ENCODE data around the gene LYPLA2.
"Not testable (repeated sequence)": the region's sequence is repeated elsewhere in the genome, so short reads cannot be mapped to it uniquely, and the experiment has no call there.

Gene LYPLA2

GRCh38 chr1:23799570-23800399, 8.8 kb downstream of the LYPLA2 start:
- DNase-seq (ENCODE audit: low read depth in 3 of 3, low spot score in 1 of 3) = no peak

- DNase-seq (ENCODE audit: low read depth in 3 of 3, low spot score in 1 of 3) = peak; percentile 91 to 97 (median 92)
These were observed 9.7 kb downstream of the LYPLA2 start, which contains the start of gene GALE for GRCh38 chr1:23800400-23801337. TSS of gene GALE (minus strand) at chr1:23800754. CDS start at chr1:23799007, 1,747 bp downstream.

DNA sequence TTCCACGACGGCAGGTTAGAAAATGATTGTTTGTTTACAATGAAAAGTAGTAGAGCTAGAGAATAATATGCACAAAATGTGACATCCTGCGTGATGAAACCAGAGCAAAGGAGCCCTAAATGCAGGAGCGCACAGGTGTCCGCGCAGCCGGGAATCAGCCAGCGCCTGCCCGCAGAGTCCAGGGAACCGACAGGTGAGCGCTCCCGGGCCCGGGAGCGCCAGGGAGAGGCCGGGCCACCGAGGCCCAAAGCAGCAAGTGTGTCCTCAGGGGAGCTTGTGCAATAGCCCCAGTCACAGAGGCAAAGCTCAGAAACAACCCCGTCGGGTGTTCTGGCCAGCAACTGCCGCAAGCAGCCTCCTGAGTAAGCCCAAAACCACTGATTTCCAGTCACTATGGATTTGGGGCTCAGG, 10.4 kb downstream of the LYPLA2 start:
- DNase-seq (ENCODE audit: low read depth in 3 of 3, low spot score in 1 of 3) = no peak

DNA sequence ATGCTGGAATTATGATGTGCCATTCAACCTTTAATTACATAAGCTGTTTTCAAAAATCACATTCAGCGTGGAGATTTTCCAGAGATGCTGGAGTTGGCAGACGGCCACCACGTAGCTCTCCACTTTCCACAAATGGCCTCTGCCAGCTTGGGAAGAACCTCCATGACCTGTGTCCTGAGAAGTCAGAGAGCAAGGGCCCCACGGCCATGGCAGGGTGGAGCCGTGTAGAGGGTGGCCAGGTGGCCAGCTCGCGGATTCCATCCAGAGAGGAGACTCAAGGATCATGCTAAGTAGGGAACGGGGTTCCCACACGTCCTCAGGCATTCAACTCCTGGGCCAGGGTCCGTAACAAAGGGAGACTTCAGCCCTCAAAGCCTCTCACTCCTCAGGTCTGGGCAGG, 10.9 kb downstream of the LYPLA2 start:
- no peak for DNase-seq (ENCODE audit: low read depth in 3 of 3, low spot score in 1 of 3)

- DNase-seq (ENCODE audit: low read depth in 3 of 3, low spot score in 1 of 3) = not testable (repeated sequence)
These were observed 11.9 kb downstream of the LYPLA2 start for GRCh38 chr1:23802809-23803342.

GRCh38 chr1:23803674-23804073, 12.7 kb downstream of the LYPLA2 start:
- no peak for DNase-seq (ENCODE audit: low read depth in 3 of 3, low spot score in 1 of 3)

GRCh38 chr1:23804183-23804835, 13.4 kb downstream of the LYPLA2 start:
- DNase-seq (ENCODE audit: low read depth in 3 of 3, low spot score in 1 of 3) = no peak

GRCh38 chr1:23805025-23805424, 14.1 kb downstream of the LYPLA2 start:
- no peak for DNase-seq (ENCODE audit: low read depth in 3 of 3, low spot score in 1 of 3)

DNA sequence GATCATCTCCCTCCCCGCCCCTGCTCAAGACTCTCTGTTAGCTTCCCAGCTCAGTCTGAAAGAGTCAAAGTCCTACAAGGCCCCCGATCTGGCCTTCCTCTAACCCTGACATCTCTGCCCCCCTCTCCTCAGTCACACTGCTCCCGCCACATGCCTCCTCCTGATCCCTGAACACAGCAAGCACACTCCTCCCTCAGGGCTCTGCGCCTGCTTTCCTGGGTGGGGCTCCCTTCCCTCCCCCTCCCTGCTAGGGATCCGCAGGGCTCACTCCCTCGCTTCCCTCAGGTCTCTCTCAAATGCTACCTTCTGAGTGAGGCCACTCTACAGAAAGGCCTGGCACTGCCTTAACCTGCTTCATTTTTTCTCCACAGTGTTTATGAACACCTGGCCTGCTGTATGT, 15.3 kb downstream of the LYPLA2 start:
- no peak for DNase-seq (ENCODE audit: low read depth in 3 of 3, low spot score in 1 of 3)

- DNase-seq (ENCODE audit: low read depth in 3 of 3, low spot score in 1 of 3) = no peak
These were observed 16.5 kb downstream of the LYPLA2 start for GRCh38 chr1:23807453-23807852.

DNA sequence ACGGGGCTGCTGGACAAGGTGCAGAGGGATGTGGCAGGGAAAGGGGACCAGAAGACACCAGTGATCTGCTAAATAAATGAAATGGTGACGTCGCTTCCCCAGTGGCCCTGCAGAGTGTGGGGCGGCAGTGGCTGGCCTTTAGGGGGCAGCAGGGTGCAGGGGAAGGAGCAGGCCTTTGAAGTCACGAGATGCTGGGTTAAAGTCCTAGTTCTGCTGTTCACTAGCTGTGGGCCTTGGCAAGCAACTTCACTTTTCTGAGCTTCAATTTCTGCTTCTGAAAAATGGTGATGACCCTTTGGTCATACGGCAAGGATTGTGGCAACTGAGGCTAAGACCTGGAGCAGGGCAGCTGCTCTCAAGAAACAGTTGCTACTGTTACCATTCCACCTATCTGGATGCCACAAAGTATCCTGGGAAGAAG, 18.8 kb downstream of the LYPLA2 start:
- DNase-seq (ENCODE audit: low read depth in 3 of 3, low spot score in 1 of 3) = peak; percentile 59 to 65 (median 60)

DNA sequence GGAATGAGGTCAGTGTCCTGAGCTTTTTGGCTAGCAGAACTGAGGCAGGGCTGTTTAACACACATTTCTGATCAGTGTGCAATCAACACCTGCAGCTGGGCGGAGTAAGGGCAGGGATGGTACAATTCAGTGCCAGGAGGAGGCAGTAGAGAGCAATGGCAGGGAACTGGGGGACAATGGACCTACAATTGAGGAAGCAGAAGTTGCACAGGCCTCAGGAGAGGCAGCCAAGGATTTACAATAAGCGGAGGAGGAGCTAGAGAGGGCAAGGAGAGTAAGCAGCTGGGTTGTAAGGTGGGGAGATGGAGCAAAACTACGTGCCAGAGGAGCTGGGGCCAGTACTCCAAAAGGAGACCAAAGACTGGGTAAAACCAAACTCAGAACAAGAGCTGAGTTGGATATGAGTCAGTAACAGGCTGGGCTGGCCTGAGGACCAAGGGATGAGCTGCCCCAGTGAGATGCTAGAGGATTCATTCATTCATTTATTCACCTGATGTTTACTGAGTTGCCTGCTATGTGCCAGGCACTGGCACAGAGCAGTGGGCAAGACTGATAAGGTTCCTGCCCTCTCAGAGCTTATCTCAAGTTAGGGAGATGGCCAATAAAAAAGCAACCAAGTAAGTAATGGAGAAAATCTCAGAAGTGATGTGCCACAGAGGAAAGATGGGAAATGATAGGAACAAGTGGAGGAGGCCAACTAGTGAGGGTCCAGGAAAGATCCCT, 20.0 kb downstream of the LYPLA2 start:
- peak in 1 of 3 donors; percentile 19 for DNase-seq (ENCODE audit: low read depth in 3 of 3, low spot score in 1 of 3)

- no peak for DNase-seq (ENCODE audit: low read depth in 3 of 3, low spot score in 1 of 3)
These were observed 23.1 kb downstream of the LYPLA2 start for GRCh38 chr1:23814016-23814415.

- DNase-seq (ENCODE audit: low read depth in 3 of 3, low spot score in 1 of 3) = no peak
These were observed 25.4 kb downstream of the LYPLA2 start for GRCh38 chr1:23816361-23816760.

DNA sequence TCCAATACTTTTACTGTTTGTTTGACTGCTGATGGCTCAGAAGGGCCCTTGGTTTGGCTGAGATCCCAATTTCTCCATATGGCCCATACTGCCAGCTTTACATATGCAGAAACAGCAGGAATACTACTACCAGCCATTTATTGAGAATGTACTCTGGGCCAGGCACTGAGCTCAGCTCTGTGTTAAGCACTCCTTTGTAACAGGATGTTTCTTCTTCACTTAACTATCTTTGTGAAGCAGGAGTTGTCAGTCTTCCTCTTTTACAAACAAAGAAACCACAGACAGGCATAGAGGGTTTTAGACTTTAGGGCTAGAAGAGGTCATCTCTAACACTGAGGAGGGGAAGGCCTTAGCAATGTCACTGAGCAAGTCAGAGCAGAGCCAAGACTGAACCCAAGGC, 26.0 kb downstream of the LYPLA2 start:
- no peak for DNase-seq (ENCODE audit: low read depth in 3 of 3, low spot score in 1 of 3)

DNA sequence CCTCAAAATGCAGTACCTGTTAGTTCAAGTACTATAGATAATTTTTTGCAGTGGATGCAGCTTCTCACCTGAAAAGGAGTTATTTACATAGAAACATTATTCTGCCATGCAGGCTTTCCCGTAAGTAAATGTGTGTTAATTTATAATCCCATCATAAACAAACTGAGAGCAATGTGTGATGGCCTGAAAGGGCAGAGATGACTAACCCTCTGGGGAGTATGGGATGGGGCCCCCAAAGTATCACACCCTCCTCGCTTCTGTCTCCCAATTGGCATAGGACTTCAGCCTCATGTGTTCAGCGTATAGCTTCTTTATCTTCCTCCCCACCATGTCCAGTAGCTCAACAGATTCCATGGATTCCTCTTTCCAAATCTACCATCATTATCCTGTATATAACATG, 26.7 kb downstream of the LYPLA2 start:
- no peak for DNase-seq (ENCODE audit: low read depth in 3 of 3, low spot score in 1 of 3)

- DNase-seq (ENCODE audit: low read depth in 3 of 3, low spot score in 1 of 3) = no peak
These were observed 32.8 kb downstream of the LYPLA2 start for GRCh38 chr1:23823767-23824166.

DNA sequence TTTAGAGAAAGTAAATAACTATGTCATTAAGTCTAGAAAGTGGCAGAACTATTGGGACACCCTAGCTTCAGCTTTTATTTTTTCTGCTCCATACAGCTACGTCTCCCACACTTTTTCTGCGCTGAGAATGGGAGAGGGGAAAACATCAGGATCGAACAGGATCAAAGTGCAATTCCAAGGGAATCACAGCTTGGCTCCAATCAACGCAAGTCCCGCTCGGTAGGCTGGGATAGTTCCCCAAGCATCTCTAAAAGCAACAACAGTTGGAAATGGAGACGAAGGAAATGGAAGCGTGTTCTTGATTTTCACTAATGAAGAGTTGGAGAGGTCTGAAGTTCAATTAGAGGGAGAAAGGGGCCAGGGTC, 33.7 kb downstream of the LYPLA2 start:
- DNase-seq (ENCODE audit: low read depth in 3 of 3, low spot score in 1 of 3) = no peak

- DNase-seq (ENCODE audit: low read depth in 3 of 3, low spot score in 1 of 3) = peak; percentile 67 to 82 (median 68)
These were observed 34.3 kb downstream of the LYPLA2 start, which contains the start of gene HMGCL for GRCh38 chr1:23825076-23825761. TSS of gene HMGCL (minus strand) at chr1:23825429. CDS start at chr1:23825415, 14 bp downstream.
